Immature natural killer cell (primary cell): ENCODE data around the gene PRUNE1. TPM values are rescaled to one million over a fixed set of nuclear protein-coding genes. Genes with fewer than 3 reads are reported as not detected.

Source experiments
- DNase-seq, 3 donors: peaks; one replicate each; pipeline ENCODE4 v3.0.0; 2022; ENCODE audit warnings: mixed read lengths in 1 of 3
- H3K27ac Mint-ChIP-seq, 6 donors: one replicate each; pipeline ENCODE4 v1.8.0; 2020; ENCODE audit warnings: mixed read lengths in 6 of 6, mild to moderate bottlenecking in 5 of 6, inconsistent platforms in 4 of 6, moderate library complexity in 3 of 6
- H3K27me3 Mint-ChIP-seq, 3 donors: one replicate each; pipeline ENCODE4 v1.8.0; 2020 to 2021; ENCODE audit warnings: low read depth in 3 of 3, mild to moderate bottlenecking in 3 of 3, mixed read lengths in 3 of 3, moderate library complexity in 3 of 3, inconsistent platforms in 1 of 3
- H3K36me3 Mint-ChIP-seq, 3 donors: one replicate each; pipeline ENCODE4 v1.8.0; 2020; ENCODE audit warnings: mixed read lengths in 3 of 3, inconsistent platforms in 2 of 3, mild to moderate bottlenecking in 2 of 3
- H3K4me1 Mint-ChIP-seq, 2 donors: one replicate each; pipeline ENCODE4 v1.8.0; 2020; ENCODE audit warnings: inconsistent platforms in 2 of 2, mild to moderate bottlenecking in 2 of 2, mixed read lengths in 2 of 2, moderate library complexity in 1 of 2
- H3K4me3 Mint-ChIP-seq, 5 donors: one replicate each; pipeline ENCODE4 v1.8.0; 2020; ENCODE audit warnings: mild to moderate bottlenecking in 5 of 5, mixed read lengths in 5 of 5, inconsistent platforms in 3 of 5, moderate library complexity in 3 of 5
- H3K9me3 Mint-ChIP-seq, 6 donors: one replicate each; pipeline ENCODE4 v1.8.0; 2020; ENCODE audit warnings: mild to moderate bottlenecking in 6 of 6, mixed read lengths in 6 of 6, inconsistent platforms in 4 of 6, moderate library complexity in 3 of 6
- polyA plus RNA-seq, 3 donors: library from polyadenylated mRNA; unstranded; fragments of 300-500 nt; fragmentation: Illumina TruSeq; gene quantifications; one replicate each; pipeline ENCODE4 v1.2.3, GENCODE V29; 2021

The PRUNE1 gene
- polyA plus RNA-seq, 3 donors from 2014 or later: 35.6 to 53.3 (median 40.1) TPM

GRCh38 chr1:151026460-151026859, 18.2 kb downstream of the PRUNE1 start:
- no peak overlapping the region for H3K27ac Mint-ChIP-seq
- H3K4me3 Mint-ChIP-seq: no peak overlapping the region
- peaks cover 0 to 2% (median 0%) of the 10 kb centered on the region in 3 donors for H3K27me3 Mint-ChIP-seq

GRCh38 chr1:151032164-151032563, 23.9 kb downstream of the PRUNE1 start:
- peaks cover 30 to 39% (median 35%) of the 10 kb centered on the region in 3 donors for H3K36me3 Mint-ChIP-seq
- no peaks in the 10 kb centered on the region for H3K9me3 Mint-ChIP-seq
- DNase-seq: no peak
- H3K27ac Mint-ChIP-seq: no peak overlapping the region
- no peaks in the 10 kb centered on the region for H3K27me3 Mint-ChIP-seq
- no peak overlapping the region for H3K4me3 Mint-ChIP-seq
- H3K4me1 Mint-ChIP-seq: no peaks in the 10 kb centered on the region

More at GRCh38 chr1:151026460-151026859, 18.2 kb downstream of the PRUNE1 start:
- Mint-ChIP-seq H3K9me3 (no peaks in the 10 kb centered on the region), H3K4me1 (peaks cover 7 to 8% of the 10 kb centered on the region in 2 donors), H3K36me3 (peaks cover 19 to 34% (median 23%) of the 10 kb centered on the region in 3 donors)
- no peak for DNase-seq

- Mint-ChIP-seq H3K4me1 (no peaks in the 10 kb centered on the region), H3K4me3 (no peak overlapping the region), H3K27ac (peak overlapping the region in 4 of 6 donors; percentile 26 to 64 (median 37)), H3K36me3 (peaks cover 20 to 29% (median 24%) of the 10 kb centered on the region in 3 donors), H3K9me3 (no peaks in the 10 kb centered on the region), H3K27me3 (no peaks in the 10 kb centered on the region)
- DNase-seq: no peak
Measured at GRCh38 chr1:151035167-151035566, 26.9 kb downstream of the PRUNE1 start.

- Mint-ChIP-seq H3K27ac (peak within 1 kb of the TSS in 5 of 6 donors; percentile 33 to 78 (median 36)), H3K4me1 (no peaks in the 10 kb centered on the region), H3K4me3 (no peak within 1 kb of the TSS), H3K9me3 (no peaks in the 10 kb centered on the region), H3K27me3 (peaks cover 0 to 2% (median 0%) of the 10 kb centered on the region in 3 donors), H3K36me3 (peaks cover 16 to 25% (median 23%) of the 10 kb centered on the region in 3 donors)
- DNase-seq: no peak
Measured at GRCh38 chr1:151036356-151036755, 28.1 kb downstream of the PRUNE1 start, which contains the start of gene BNIPL. Gene BNIPL (plus strand): TSS chr1:151036586. CDS start chr1:151036726, 140 bp downstream.

- Mint-ChIP-seq H3K4me3 (no peak overlapping the region), H3K27me3 (peaks cover 0 to 2% (median 0%) of the 10 kb centered on the region in 3 donors), H3K36me3 (peaks cover 14 to 23% (median 20%) of the 10 kb centered on the region in 3 donors), H3K9me3 (no peaks in the 10 kb centered on the region), H3K27ac (peak overlapping the region in 1 of 6 donors; percentile 19), H3K4me1 (no peaks in the 10 kb centered on the region)
- no peak for DNase-seq
Measured at GRCh38 chr1:151037032-151037431, 28.8 kb downstream of the PRUNE1 start.

- H3K4me3 Mint-ChIP-seq: no peak overlapping the region
- no peaks in the 10 kb centered on the region for H3K9me3 Mint-ChIP-seq
- no peak overlapping the region for H3K27ac Mint-ChIP-seq
- peaks cover 8 to 24% (median 14%) of the 10 kb centered on the region in 3 donors for H3K36me3 Mint-ChIP-seq
- no peaks in the 10 kb centered on the region for H3K4me1 Mint-ChIP-seq
- no peak for DNase-seq
- peaks cover 0 to 2% (median 0%) of the 10 kb centered on the region in 3 donors for H3K27me3 Mint-ChIP-seq
Measured at GRCh38 chr1:151039521-151039920, 31.3 kb downstream of the PRUNE1 start.

GRCh38 chr1:151043163-151043562, 34.9 kb downstream of the PRUNE1 start:
- peaks cover 8 to 10% (median 9%) of the 10 kb centered on the region in 3 donors for H3K27me3 Mint-ChIP-seq
- H3K4me1 Mint-ChIP-seq: peaks cover 18 to 22% of the 10 kb centered on the region in 2 donors
- H3K4me3 Mint-ChIP-seq: no peak overlapping the region
- H3K27ac Mint-ChIP-seq: peak overlapping the region in 1 of 6 donors; percentile 24
- peaks cover 0 to 19% (median 6%) of the 10 kb centered on the region in 3 donors for H3K36me3 Mint-ChIP-seq
- H3K9me3 Mint-ChIP-seq: no peaks in the 10 kb centered on the region
- no peak for DNase-seq

- H3K27me3 Mint-ChIP-seq: peaks cover 9 to 20% (median 14%) of the 10 kb centered on the region in 3 donors
- peak; percentile 63 to 71 (median 69) for DNase-seq
- H3K9me3 Mint-ChIP-seq: no peaks in the 10 kb centered on the region
- peak within 1 kb of the TSS; percentile 88 to 99 (median 94) for H3K27ac Mint-ChIP-seq
- H3K36me3 Mint-ChIP-seq: peaks cover 9 to 28% (median 26%) of the 10 kb centered on the region in 3 donors
- H3K4me1 Mint-ChIP-seq: peaks cover 60 to 63% of the 10 kb centered on the region in 2 donors
- peak within 1 kb of the TSS; percentile 93 to 97 (median 94) for H3K4me3 Mint-ChIP-seq
Measured at GRCh38 chr1:151047591-151047924, 39.3 kb downstream of the PRUNE1 start, which contains the start of gene C1orf56. Gene C1orf56 (plus strand): TSS chr1:151047751. CDS start chr1:151047848, 97 bp downstream.

GRCh38 chr1:151047925-151048644, 39.8 kb downstream of the PRUNE1 start:
- Mint-ChIP-seq H3K27me3 (peaks cover 9 to 21% (median 14%) of the 10 kb centered on the region in 3 donors), H3K9me3 (no peaks in the 10 kb centered on the region), H3K4me3 (peak overlapping the region; percentile 93 to 97 (median 94)), H3K36me3 (peaks cover 14 to 30% (median 28%) of the 10 kb centered on the region in 3 donors), H3K27ac (peak overlapping the region; percentile 88 to 99 (median 94)), H3K4me1 (peaks cover 65 to 67% of the 10 kb centered on the region in 2 donors)
- DNase-seq: peak; percentile 65 to 66 (median 65)

GRCh38 chr1:151048645-151049032, 40.4 kb downstream of the PRUNE1 start:
- H3K36me3 Mint-ChIP-seq: peaks cover 16 to 33% (median 28%) of the 10 kb centered on the region in 3 donors
- H3K27ac Mint-ChIP-seq: peak overlapping the region; percentile 88 to 99 (median 94)
- DNase-seq: no peak
- H3K4me1 Mint-ChIP-seq: peaks cover 67 to 71% of the 10 kb centered on the region in 2 donors
- no peaks in the 10 kb centered on the region for H3K9me3 Mint-ChIP-seq
- peak overlapping the region; percentile 93 to 97 (median 94) for H3K4me3 Mint-ChIP-seq
- H3K27me3 Mint-ChIP-seq: peaks cover 9 to 21% (median 14%) of the 10 kb centered on the region in 3 donors

GRCh38 chr1:151049458-151049857, 41.2 kb downstream of the PRUNE1 start:
- Mint-ChIP-seq H3K9me3 (no peaks in the 10 kb centered on the region), H3K36me3 (peaks cover 20 to 36% (median 24%) of the 10 kb centered on the region in 3 donors), H3K27ac (peak overlapping the region; percentile 83 to 99 (median 94)), H3K4me3 (peak overlapping the region; percentile 62 to 97 (median 93)), H3K27me3 (peaks cover 9 to 21% (median 14%) of the 10 kb centered on the region in 3 donors), H3K4me1 (peaks cover 75 to 78% of the 10 kb centered on the region in 2 donors)
- DNase-seq: no peak

- H3K4me3 Mint-ChIP-seq: peak overlapping the region in 3 of 5 donors; percentile 25 to 93 (median 62)
- H3K4me1 Mint-ChIP-seq: peaks cover 82 to 85% of the 10 kb centered on the region in 2 donors
- DNase-seq: peak in 1 of 3 donors; percentile 5
- H3K27ac Mint-ChIP-seq: peak overlapping the region; percentile 83 to 99 (median 94)
- peaks cover 13 to 25% (median 17%) of the 10 kb centered on the region in 3 donors for H3K27me3 Mint-ChIP-seq
- H3K9me3 Mint-ChIP-seq: no peaks in the 10 kb centered on the region
- peaks cover 25 to 42% (median 26%) of the 10 kb centered on the region in 3 donors for H3K36me3 Mint-ChIP-seq
Measured at GRCh38 chr1:151050051-151050688, 41.9 kb downstream of the PRUNE1 start.

GRCh38 chr1:151051356-151052009, 43.2 kb downstream of the PRUNE1 start:
- H3K9me3 Mint-ChIP-seq: no peaks in the 10 kb centered on the region
- H3K27ac Mint-ChIP-seq: peak overlapping the region; percentile 83 to 99 (median 90)
- peaks cover 17 to 29% (median 20%) of the 10 kb centered on the region in 3 donors for H3K27me3 Mint-ChIP-seq
- H3K4me1 Mint-ChIP-seq: peaks cover 89 to 91% of the 10 kb centered on the region in 2 donors
- no peak for DNase-seq
- H3K4me3 Mint-ChIP-seq: peak overlapping the region in 2 of 5 donors; percentile 7 to 9
- peaks cover 35 to 56% (median 38%) of the 10 kb centered on the region in 3 donors for H3K36me3 Mint-ChIP-seq
